OCI-LY7 (cell line): Measurements from ENCODE around the gene TRIM4. TPM values are rescaled to one million over a fixed set of nuclear protein-coding genes. Genes with fewer than 3 reads are reported as not detected.

Experiments used
- BruUV-seq: library from RNA; stranded (reverse); fragments of 400-500 nt; replicated peaks from 2 replicates; lab custom pipeline; 2021; lab: Mats Ljungman, UMichigan
- CTCF ChIA-PET: fragments of 300-600 bp; sonication (Branson Sonifier 250); formaldehyde crosslinking; loops from one replicate; lab custom pipeline; 2022; ENCODE audit warnings: antibody characterized with exemption; ENCODE audit not compliant: unreplicated experiment; lab: Charles Lee
- POLR2A ChIA-PET: fragments of 300-600 bp; sonication (Branson Sonifier 250); formaldehyde crosslinking; loops from one replicate; lab custom pipeline; 2022; ENCODE audit warnings: antibody characterized with exemption; lab: Charles Lee
- DNase-seq: peaks from one replicate; pipeline ENCODE4 v3.0.0-alpha.2; 2015; ENCODE audit warnings: low spot score
- H2AFZ ChIP-seq: fragments of 200-600 bp; sonication (generic), shearing (Covaris generic); 2 replicates; pipeline ENCODE4 v1.6.1; 2014; ENCODE audit warnings: mild to moderate bottlenecking, antibody characterized with exemption, low read length, moderate library complexity
- H3K27ac ChIP-seq: fragments of 200-600 bp; sonication (generic); 2 replicates; pipeline ENCODE4 v1.5.1; 2014; ENCODE audit warnings: mixed run types, low read depth, mild to moderate bottlenecking, moderate library complexity, low read length, inconsistent platforms; ENCODE audit not compliant: poor library complexity, severe bottlenecking
- H3K36me3 ChIP-seq: fragments of 200-600 bp; sonication (generic); 2 replicates; pipeline ENCODE4 v1.6.1; 2014; ENCODE audit warnings: mild to moderate bottlenecking, antibody characterized with exemption, low read length, moderate library complexity, mixed read lengths; ENCODE audit not compliant: insufficient read depth
- H3K4me1 ChIP-seq: fragments of 200-600 bp; sonication (generic); 2 replicates; pipeline ENCODE4 v1.5.1; 2014; ENCODE audit warnings: mild to moderate bottlenecking, low read length; ENCODE audit not compliant: insufficient read depth, poor library complexity, severe bottlenecking
- H3K4me2 ChIP-seq: fragments of 200-600 bp; sonication (generic); 2 replicates; pipeline ENCODE4 v1.6.1; 2014; ENCODE audit warnings: mild to moderate bottlenecking, low read length
- H3K4me3 ChIP-seq: fragments of 200-600 bp; sonication (generic); 2 replicates; pipeline ENCODE4 v1.5.1; 2014; ENCODE audit warnings: mild to moderate bottlenecking, low read depth, low read length; ENCODE audit not compliant: poor library complexity, severe bottlenecking
- H3K79me2 ChIP-seq: fragments of 200-600 bp; sonication (generic); 2 replicates; pipeline ENCODE4 v1.6.1; 2016; ENCODE audit warnings: low read depth, mild to moderate bottlenecking, low read length, moderate library complexity, mixed read lengths; ENCODE audit not compliant: insufficient read depth
- H3K9me2 ChIP-seq: fragments of 200-600 bp; sonication (generic); 2 replicates; pipeline ENCODE4 v1.6.1; 2016; ENCODE audit warnings: mild to moderate bottlenecking, low read length, mixed read lengths; ENCODE audit not compliant: insufficient read depth
- H3K9me3 ChIP-seq: fragments of 200-600 bp; sonication (generic); 2 replicates; pipeline ENCODE4 v1.6.1; 2014; ENCODE audit warnings: mild to moderate bottlenecking, mixed run types, low read length, mixed read lengths
- H4K20me1 ChIP-seq: fragments of 200-600 bp; sonication (generic); 2 replicates; pipeline ENCODE4 v1.6.1; 2014; ENCODE audit warnings: mild to moderate bottlenecking, antibody characterized with exemption, low read length, moderate library complexity, mixed read lengths; ENCODE audit not compliant: insufficient read depth
- CTCF ChIP-seq: fragments of 200-600 bp; sonication (generic); conservative IDR thresholded peaks from 2 replicates; pipeline ENCODE4 v1.5.1; 2014; ENCODE audit warnings: mild to moderate bottlenecking, antibody characterized with exemption, low read length, moderate library complexity, mixed read lengths
- EZH2phosphoT487 ChIP-seq: fragments of 200-600 bp; sonication (generic); IDR thresholded peaks from 2 replicates; pipeline ENCODE4 v1.6.1; 2018; ENCODE audit warnings: low read depth, borderline replicate concordance, mild to moderate bottlenecking, mixed run types, antibody characterized with exemption, low read length, moderate library complexity, mixed read lengths
- intact Hi-C: fragments of 100-400 bp; cut with micrococcal nuclease; formaldehyde crosslinking; loops from one replicate; pipeline ENCODE4 v1.10.0; 2022; ENCODE audit not compliant: unreplicated experiment
- total RNA-seq, 2 experiments: library from RNA; depleted of rRNA in 1 of 2; stranded (reverse); fragments of >200 nt in 1 of 2; shearing (Covaris generic) in 1 of 2; gene quantifications; 2 replicates each; pipeline ENCODE4 v1.2.3, GENCODE V29; 2014 to 2022

Gene TRIM4
- total RNA-seq, 2 experiments from 2014 or later, result 7.5 to 22.5 TPM

GRCh38 chr7:99928188-99928587 is 8.9 kb upstream of the TRIM4 start:
- no peak for TF ChIP-seq EZH2phosphoT487
- no peak for TF ChIP-seq CTCF
- Histone ChIP-seq H3K27ac (no peak overlapping the region), H2AFZ (no peak overlapping the region), H3K4me3 (no peak overlapping the region), H3K9me2 (no peaks in the 10 kb centered on the region), H3K4me1 (no peaks in the 10 kb centered on the region), H4K20me1 (no peaks in the 10 kb centered on the region), H3K9me3 (no peaks in the 10 kb centered on the region), H3K4me2 (no peak overlapping the region), H3K36me3 (no peaks in the 10 kb centered on the region), H3K79me2 (no peaks in the 10 kb centered on the region)
- DNase-seq, result no peak
- POLR2A ChIA-PET, result no interaction called here
- intact Hi-C loops, result no loop called here
- CTCF ChIA-PET, result no interaction called here
- BruUV-seq, result no TSS peak

GRCh38 chr7:99927536-99927935 is 8.2 kb upstream of the TRIM4 start:
- DNase-seq, result no peak
- POLR2A ChIA-PET, result no interaction called here
- Histone ChIP-seq H3K79me2 (no peaks in the 10 kb centered on the region), H3K9me3 (no peaks in the 10 kb centered on the region), H2AFZ (no peak overlapping the region), H3K36me3 (no peaks in the 10 kb centered on the region), H3K4me2 (no peak overlapping the region), H3K4me1 (no peaks in the 10 kb centered on the region), H3K27ac (no peak overlapping the region), H3K9me2 (no peaks in the 10 kb centered on the region), H4K20me1 (no peaks in the 10 kb centered on the region), H3K4me3 (no peak overlapping the region)
- CTCF ChIA-PET, result no interaction called here
- BruUV-seq, result no TSS peak
- intact Hi-C loops, result no loop called here
- TF ChIP-seq EZH2phosphoT487 (no peak), CTCF (no peak)

- peaks cover 4% of the 10 kb centered on the region for H3K36me3 ChIP-seq
- no TSS peak for BruUV-seq
- DNase-seq, result no peak
- ChIA-PET POLR2A (no interaction called here), CTCF (no interaction called here)
- H3K4me3 ChIP-seq, result no peak overlapping the region
- no peak overlapping the region for H3K4me2 ChIP-seq
- no peaks in the 10 kb centered on the region for H3K79me2 ChIP-seq
- intact Hi-C loops, result no loop called here
- H4K20me1 ChIP-seq, result no peaks in the 10 kb centered on the region
- H2AFZ ChIP-seq, result no peak overlapping the region
- TF ChIP-seq CTCF (no peak), EZH2phosphoT487 (no peak)
- H3K27ac ChIP-seq, result no peak overlapping the region
- no peaks in the 10 kb centered on the region for H3K4me1 ChIP-seq
- no peaks in the 10 kb centered on the region for H3K9me3 ChIP-seq
- H3K9me2 ChIP-seq, result no peaks in the 10 kb centered on the region
Observed at GRCh38 chr7:99926321-99926720, 7.0 kb upstream of the TRIM4 start.
